ENCODE measurements around the gene TMED5.
"Not testable (repeated sequence)": the region's sequence is repeated elsewhere in the genome, so short reads cannot be mapped to it uniquely, and the experiment has no call there.

The TMED5 gene

GRCh38 chr1:93171549-93172034 lies 8.6 kb downstream of the TMED5 start:
- no peak for DNase-seq (ENCODE audit: low spot score)

- not testable (repeated sequence) for DNase-seq (ENCODE audit: low spot score)
Measured at GRCh38 chr1:93170141-93170678, 10.0 kb downstream of the TMED5 start.

- DNase-seq (ENCODE audit: low spot score), result no peak
Measured at GRCh38 chr1:93167006-93167405, 13.2 kb downstream of the TMED5 start.

GRCh38 chr1:93165895-93166294 lies 14.3 kb downstream of the TMED5 start:
- DNase-seq (ENCODE audit: low spot score), result not testable (repeated sequence)

GRCh38 chr1:93164816-93165215 lies 15.4 kb downstream of the TMED5 start:
- DNase-seq (ENCODE audit: low spot score), result no peak

- DNase-seq (ENCODE audit: low spot score), result not testable (repeated sequence)
Measured at GRCh38 chr1:93163314-93163713, 16.9 kb downstream of the TMED5 start.

GRCh38 chr1:93159337-93159736 lies 20.9 kb downstream of the TMED5 start:
- no peak for DNase-seq (ENCODE audit: low spot score)

GRCh38 chr1:93155335-93155734 lies 24.9 kb downstream of the TMED5 start:
- DNase-seq (ENCODE audit: low spot score), result no peak

- no peak for DNase-seq (ENCODE audit: low spot score)
Measured at GRCh38 chr1:93154898-93155297, 25.3 kb downstream of the TMED5 start.

GRCh38 chr1:93152835-93153234 lies 27.4 kb downstream of the TMED5 start:
- no peak for DNase-seq (ENCODE audit: low spot score)

- no peak for DNase-seq (ENCODE audit: low spot score)
Measured at GRCh38 chr1:93151474-93151873, 28.7 kb downstream of the TMED5 start.

GRCh38 chr1:93150729-93151128 lies 29.5 kb downstream of the TMED5 start:
- no peak for DNase-seq (ENCODE audit: low spot score)

GRCh38 chr1:93148001-93148400 lies 32.2 kb downstream of the TMED5 start:
- DNase-seq (ENCODE audit: low spot score), result no peak

- no peak for DNase-seq (ENCODE audit: low spot score)
Measured at GRCh38 chr1:93143769-93144168, 36.4 kb downstream of the TMED5 start.

- no peak for DNase-seq (ENCODE audit: low spot score)
Measured at GRCh38 chr1:93143136-93143535, 37.1 kb downstream of the TMED5 start.

- DNase-seq (ENCODE audit: low spot score), result no peak
Measured at GRCh38 chr1:93142161-93142560, 38.1 kb downstream of the TMED5 start.

GRCh38 chr1:93140106-93140505 lies 40.1 kb downstream of the TMED5 start:
- no peak for DNase-seq (ENCODE audit: low spot score)

- no peak for DNase-seq (ENCODE audit: low spot score)
Measured at GRCh38 chr1:93137604-93138292, 42.5 kb downstream of the TMED5 start.

GRCh38 chr1:93136445-93136844 lies 43.8 kb downstream of the TMED5 start:
- DNase-seq (ENCODE audit: low spot score), result no peak

- no peak for DNase-seq (ENCODE audit: low spot score)
Measured at GRCh38 chr1:93132638-93133037, 47.6 kb downstream of the TMED5 start.

GRCh38 chr1:93129507-93130099 lies 50.6 kb downstream of the TMED5 start:
- no peak for DNase-seq (ENCODE audit: low spot score)

- DNase-seq (ENCODE audit: low spot score), result no peak
Measured at GRCh38 chr1:93124556-93125355, 55.5 kb downstream of the TMED5 start.

All from kidney tubule cell (primary cell).